ENCODE measurements around the gene DIP2C.

Gene DIP2C

DNA sequence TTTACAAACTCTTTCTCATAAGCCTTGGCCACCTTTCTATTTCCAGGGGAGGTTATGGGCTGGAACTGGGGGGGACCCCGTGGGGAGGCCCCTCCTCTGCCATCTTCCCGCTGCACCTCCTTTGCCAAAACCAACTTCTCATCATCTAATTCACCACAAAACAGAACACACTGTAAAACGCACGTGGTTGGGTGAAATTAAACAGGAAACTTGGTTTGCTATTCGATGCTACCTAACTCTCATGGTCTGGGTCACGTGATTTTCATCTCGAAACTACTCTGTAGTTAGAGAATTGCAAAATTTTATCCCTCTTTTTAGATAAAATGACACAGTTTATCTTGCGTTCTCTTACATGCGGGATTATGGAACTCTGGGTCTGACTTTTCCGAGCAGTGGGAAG, 312.2 kb downstream of the DIP2C start:
- TF ChIP-seq, protein P1, sequence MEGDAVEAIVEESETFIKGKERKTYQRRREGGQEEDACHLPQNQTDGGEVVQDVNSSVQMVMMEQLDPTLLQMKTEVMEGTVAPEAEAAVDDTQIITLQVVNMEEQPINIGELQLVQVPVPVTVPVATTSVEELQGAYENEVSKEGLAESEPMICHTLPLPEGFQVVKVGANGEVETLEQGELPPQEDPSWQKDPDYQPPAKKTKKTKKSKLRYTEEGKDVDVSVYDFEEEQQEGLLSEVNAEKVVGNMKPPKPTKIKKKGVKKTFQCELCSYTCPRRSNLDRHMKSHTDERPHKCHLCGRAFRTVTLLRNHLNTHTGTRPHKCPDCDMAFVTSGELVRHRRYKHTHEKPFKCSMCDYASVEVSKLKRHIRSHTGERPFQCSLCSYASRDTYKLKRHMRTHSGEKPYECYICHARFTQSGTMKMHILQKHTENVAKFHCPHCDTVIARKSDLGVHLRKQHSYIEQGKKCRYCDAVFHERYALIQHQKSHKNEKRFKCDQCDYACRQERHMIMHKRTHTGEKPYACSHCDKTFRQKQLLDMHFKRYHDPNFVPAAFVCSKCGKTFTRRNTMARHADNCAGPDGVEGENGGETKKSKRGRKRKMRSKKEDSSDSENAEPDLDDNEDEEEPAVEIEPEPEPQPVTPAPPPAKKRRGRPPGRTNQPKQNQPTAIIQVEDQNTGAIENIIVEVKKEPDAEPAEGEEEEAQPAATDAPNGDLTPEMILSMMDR (IDR thresholded peaks at IDR 0.05): no peak
- peaks cover 25 to 30% (median 28%) of the 10 kb centered on the region in 3 donors for H3K36me3 ChIP-seq
- DNase-seq: no peak
- H3K4me1 ChIP-seq: peaks cover 0 to 38% (median 18%) of the 10 kb centered on the region in 4 donors
- intact Hi-C loops (cut with DNase I; ENCODE audit: low total_unique reads): no loop called here
- no peak overlapping the region for H3K4me3 ChIP-seq
- no peaks in the 10 kb centered on the region for H3K9me3 ChIP-seq
- H3K27me3 ChIP-seq: no peaks in the 10 kb centered on the region
- H3K27ac ChIP-seq: no peak overlapping the region

- Histone ChIP-seq H3K27ac (peak overlapping the region in 1 of 2 donors; percentile 82), H3K36me3 (peaks cover 13 to 18% (median 17%) of the 10 kb centered on the region in 3 donors), H3K4me3 (no peak overlapping the region), H3K4me1 (peaks cover 0 to 44% (median 20%) of the 10 kb centered on the region in 4 donors), H3K27me3 (no peaks in the 10 kb centered on the region), H3K9me3 (no peaks in the 10 kb centered on the region)
- no peak for DNase-seq
- intact Hi-C loops (cut with DNase I; ENCODE audit: low total_unique reads): no loop called here
- TF ChIP-seq, protein P1 (IDR thresholded peaks at IDR 0.05): no peak
Observed at GRCh38 chr10:375815-376505, 313.5 kb downstream of the DIP2C start.

DNA sequence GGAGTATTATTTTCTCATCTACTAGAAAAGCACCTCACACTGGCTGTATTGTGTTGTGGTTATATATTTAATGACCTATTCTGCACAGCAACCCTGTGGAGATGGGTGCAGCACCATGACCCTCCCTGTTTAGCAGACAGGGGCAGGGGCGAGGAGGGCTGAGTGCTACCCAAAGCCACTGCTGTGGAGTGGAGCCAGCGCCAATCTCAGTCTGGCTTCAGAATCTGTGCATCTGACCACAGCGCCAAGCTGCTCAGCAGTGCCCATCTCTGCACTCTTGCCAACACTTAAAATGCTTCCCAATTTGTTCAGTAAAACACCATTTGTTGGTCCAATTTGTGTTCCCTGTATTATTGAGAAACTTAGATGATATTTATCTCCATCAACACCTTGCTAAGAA, 315.1 kb downstream of the DIP2C start:
- no peaks in the 10 kb centered on the region for H3K9me3 ChIP-seq
- peak overlapping the region; percentile 70 to 82 for H3K27ac ChIP-seq
- no peak overlapping the region for H3K4me3 ChIP-seq
- TF ChIP-seq, protein P1 (IDR thresholded peaks at IDR 0.05): no peak
- H3K27me3 ChIP-seq: no peaks in the 10 kb centered on the region
- DNase-seq: no peak
- peaks cover 3 to 53% (median 32%) of the 10 kb centered on the region in 4 donors for H3K4me1 ChIP-seq
- intact Hi-C loops (cut with DNase I; ENCODE audit: low total_unique reads): no loop called here
- peaks cover 4 to 8% (median 5%) of the 10 kb centered on the region in 3 donors for H3K36me3 ChIP-seq

- Histone ChIP-seq H3K4me3 (no peak overlapping the region), H3K27me3 (no peaks in the 10 kb centered on the region), H3K4me1 (peaks cover 4 to 59% (median 39%) of the 10 kb centered on the region in 4 donors), H3K36me3 (peaks cover 4 to 7% (median 5%) of the 10 kb centered on the region in 3 donors), H3K27ac (peak overlapping the region; percentile 70 to 82), H3K9me3 (no peaks in the 10 kb centered on the region)
- TF ChIP-seq, protein P1 (IDR thresholded peaks at IDR 0.05): no peak
- intact Hi-C loops (cut with DNase I; ENCODE audit: low total_unique reads): no loop called here
- peak in 1 of 2 donors; percentile 83 for DNase-seq
Observed at GRCh38 chr10:373526-374309, 315.8 kb downstream of the DIP2C start.

DNA sequence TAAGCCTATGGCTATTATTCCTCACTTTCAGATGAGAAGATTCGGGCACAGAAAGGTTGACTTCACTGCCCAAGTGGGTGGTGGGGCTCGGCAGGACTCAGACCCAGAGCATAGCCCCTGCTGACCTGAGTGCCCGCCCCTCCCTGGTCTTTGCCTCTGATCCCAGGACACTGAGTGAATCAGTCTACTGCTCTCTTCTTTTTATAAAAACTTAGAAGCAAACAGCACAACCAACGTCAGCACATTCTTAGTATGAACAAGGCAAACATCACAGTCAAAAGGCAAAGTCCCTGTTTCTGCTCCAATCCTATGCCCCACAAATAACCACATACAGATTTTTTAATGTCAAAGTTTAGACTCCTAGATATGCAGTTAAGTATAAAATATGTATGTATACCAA, 316.5 kb downstream of the DIP2C start:
- TF ChIP-seq, protein P1 (IDR thresholded peaks at IDR 0.05): no peak
- intact Hi-C loops (cut with DNase I; ENCODE audit: low total_unique reads): no loop called here
- Histone ChIP-seq H3K4me3 (peak overlapping the region; percentile 16 to 18), H3K9me3 (no peaks in the 10 kb centered on the region), H3K4me1 (peaks cover 4 to 66% (median 44%) of the 10 kb centered on the region in 4 donors), H3K36me3 (peaks cover 8 to 13% (median 9%) of the 10 kb centered on the region in 3 donors), H3K27ac (peak overlapping the region; percentile 70 to 82), H3K27me3 (no peaks in the 10 kb centered on the region)
- DNase-seq: no peak
